Hepatic stellate cell (primary cell): ENCODE measurements around the gene NSFL1C.
A peak's percentile ranks its signal among the peaks of the same experiment; 100 is the strongest.
"Not testable (repeated sequence)": the region's sequence is repeated elsewhere in the genome, so short reads cannot be mapped to it uniquely, and the experiment has no call there.

Source experiments
- DNase-seq: peaks from one replicate; pipeline ENCODE4 v3.0.0; 2011; ENCODE audit warnings: low spot score

NSFL1C gene

GRCh38 chr20:1423625-1424106 is 43.0 kb downstream of the NSFL1C start:
- DNase-seq: no peak

- DNase-seq: no peak
Measured at GRCh38 chr20:1423206-1423605, 43.4 kb downstream of the NSFL1C start.

DNA sequence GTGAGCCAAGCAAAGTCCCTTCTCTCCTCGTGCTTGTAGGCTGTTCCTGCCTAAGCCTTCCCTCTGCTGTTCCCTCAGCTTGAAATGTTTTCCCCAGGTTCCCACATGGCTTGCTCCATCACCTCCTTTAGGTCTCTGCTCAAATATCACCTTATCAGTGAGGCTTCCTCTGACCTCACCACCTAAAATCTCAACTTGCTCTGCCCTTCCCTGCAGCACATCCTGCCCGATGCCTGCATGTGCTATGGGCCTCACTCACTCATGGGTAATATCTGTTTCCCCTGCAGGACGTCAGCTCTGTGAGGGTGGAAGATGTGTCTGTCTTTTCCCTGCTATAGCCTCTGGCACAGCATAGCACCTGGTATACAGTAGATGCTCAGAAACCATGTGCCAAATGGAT is 43.9 kb downstream of the NSFL1C start:
- DNase-seq: no peak

GRCh38 chr20:1420066-1420465 is 46.6 kb downstream of the NSFL1C start:
- DNase-seq: no peak

GRCh38 chr20:1418350-1418749 is 48.3 kb downstream of the NSFL1C start:
- DNase-seq: no peak

DNA sequence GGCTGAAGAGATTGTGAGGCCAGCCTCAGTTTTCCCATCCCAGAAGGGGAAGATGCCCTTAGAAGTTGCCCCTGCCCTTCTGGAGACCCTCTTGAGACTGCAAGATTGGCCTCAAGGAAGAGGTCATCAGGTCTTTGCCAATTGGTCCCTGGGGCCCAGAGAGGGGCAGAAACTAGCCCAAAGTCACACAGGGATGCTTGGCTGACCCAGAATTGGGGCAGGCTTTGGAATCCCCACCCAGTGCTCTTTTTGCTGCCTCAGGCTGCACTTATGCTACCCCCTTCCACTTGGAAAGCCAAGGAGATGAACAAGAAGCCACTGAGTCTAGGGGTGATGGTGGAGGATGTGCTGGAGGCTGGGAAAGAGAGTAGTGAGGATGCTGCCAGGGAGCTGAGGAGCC is 48.9 kb downstream of the NSFL1C start:
- DNase-seq: no peak

DNA sequence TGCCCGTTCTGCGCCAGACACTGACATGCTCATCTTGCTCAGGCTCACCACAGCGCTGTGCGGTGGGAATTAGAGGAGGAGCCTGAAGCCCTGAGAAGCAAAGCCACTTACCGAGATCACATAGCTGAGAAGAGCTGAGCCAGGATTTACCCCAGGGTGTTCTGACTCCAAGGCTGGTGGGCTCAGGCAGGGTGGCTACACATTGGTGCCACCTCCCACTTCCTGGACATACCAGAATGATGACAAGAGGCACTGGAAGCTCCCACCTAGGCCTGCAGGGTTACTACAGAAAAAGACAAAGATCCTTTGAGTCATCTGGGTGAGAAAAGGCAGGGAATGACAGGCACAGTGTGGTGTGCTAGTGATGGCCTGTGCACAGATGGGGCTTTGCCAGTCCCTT is 49.4 kb downstream of the NSFL1C start:
- peak; percentile 29 for DNase-seq

- peak; percentile 83 for DNase-seq
Measured at GRCh38 chr20:1415667-1416468, 50.8 kb downstream of the NSFL1C start.

- no peak for DNase-seq
Measured at GRCh38 chr20:1414982-1415381, 51.7 kb downstream of the NSFL1C start.

GRCh38 chr20:1405801-1406200 is 60.8 kb downstream of the NSFL1C start:
- DNase-seq: no peak

- DNase-seq: no peak
Measured at GRCh38 chr20:1403624-1404023, 63.0 kb downstream of the NSFL1C start.

- DNase-seq: no peak
Measured at GRCh38 chr20:1402149-1402548, 64.5 kb downstream of the NSFL1C start.

DNA sequence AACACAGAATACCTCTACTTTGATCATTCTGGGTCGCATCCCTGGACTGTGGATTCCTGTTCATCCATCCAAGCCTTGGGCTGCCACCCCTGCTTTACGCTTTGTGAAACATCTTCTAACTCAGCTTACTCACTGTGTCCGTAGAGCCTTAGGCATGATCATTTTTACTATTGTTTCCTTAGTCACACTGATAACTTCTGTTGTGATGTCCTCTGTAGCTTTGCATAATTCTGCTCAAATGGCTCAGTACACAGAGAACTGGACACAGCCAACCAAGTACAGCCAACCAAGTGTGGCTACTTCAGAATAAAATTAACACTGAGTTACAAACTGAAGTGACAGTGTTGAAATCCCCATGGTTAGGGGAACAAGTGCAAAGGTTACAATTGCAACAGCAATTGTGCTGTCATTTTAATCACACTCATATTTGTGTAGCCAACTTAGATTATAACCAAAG is 65.2 kb downstream of the NSFL1C start:
- no peak for DNase-seq

DNA sequence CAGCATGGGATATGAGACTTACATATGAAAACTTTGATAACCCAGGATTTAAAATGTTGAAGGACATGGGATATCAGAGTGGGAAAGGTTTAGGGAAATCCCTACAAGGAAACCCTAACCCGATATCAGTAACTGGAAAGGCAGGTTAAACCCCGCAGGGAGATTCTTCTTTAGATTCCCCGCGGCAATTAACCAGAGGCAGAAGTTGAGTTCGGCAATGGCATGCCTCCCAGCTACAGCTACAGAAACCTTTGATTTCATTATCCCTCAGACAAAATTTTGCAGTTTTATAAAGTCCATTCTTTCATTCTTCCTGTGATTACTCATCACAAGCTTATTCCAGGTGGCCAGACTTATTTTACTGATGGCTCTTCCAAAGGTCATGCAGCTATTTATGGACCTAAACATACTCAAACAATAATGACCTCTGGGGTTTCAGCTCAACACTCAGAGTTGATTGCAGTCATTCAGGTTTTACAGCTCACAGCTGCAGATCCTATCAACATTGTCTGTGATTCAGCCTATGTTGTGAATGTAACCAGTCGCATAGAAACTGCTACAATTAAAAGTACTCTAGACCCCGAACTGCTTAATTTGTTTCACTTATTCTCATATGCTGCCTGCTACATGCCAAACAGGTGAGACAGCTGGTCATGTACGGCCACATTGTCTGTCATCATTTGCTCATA is 66.8 kb downstream of the NSFL1C start:
- DNase-seq: not testable (repeated sequence)

DNA sequence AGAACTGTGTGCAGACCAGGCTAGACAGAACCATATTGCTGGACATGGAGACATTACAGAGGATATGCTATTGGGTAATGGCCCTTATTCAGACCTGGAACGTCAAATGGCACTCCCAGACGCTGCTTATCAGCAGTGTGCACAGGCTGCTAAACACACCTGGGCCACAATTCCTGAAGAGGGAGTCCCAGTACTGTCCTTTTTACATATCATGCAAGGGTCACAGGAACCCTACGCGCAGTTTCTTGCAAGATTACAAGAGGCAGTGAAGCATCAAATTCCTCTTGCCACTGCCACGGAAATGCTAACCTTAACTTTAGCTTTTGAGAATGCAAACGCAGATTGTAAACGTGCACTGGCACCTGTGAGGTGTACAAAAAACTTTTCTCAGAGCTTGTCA is 68.5 kb downstream of the NSFL1C start:
- DNase-seq: not testable (repeated sequence)

DNA sequence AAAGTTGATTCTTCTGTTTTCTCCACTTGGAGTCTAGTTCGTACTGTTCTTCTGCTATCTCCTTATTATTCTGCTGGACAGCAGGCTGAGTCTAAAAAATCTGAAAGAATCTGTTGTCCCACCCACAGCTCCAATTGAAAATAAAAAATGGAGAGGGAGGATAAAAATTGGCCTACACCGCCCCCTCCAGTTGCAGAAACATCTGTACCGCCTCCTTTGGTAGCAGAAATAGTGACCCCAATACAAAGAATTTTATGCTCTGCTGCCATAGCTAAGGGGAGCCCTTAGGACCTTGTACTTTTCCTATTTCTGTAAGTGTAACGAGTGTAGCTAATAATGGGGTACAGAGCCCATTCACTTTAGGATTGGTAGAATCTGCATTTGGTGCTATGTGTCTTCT is 68.9 kb downstream of the NSFL1C start:
- no peak for DNase-seq

DNA sequence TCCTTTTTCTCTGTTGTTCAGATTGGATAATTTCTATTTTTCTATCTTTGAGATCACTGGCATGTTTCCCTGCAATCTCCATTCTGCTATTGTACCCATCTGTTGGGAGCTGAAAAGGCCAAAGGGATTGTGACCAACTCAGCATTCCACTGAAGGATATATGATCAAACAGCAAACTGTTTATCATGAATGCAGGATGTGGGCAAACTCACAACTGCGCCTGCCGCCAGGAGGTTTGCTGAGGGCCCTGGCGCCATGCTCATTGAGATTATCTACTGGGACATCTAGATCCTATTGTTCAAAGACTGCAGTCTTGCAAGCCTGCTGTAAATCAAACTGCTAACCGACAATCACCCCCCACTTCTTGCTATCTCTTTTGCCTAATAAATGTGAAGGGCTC is 69.9 kb downstream of the NSFL1C start:
- DNase-seq: no peak

DNA sequence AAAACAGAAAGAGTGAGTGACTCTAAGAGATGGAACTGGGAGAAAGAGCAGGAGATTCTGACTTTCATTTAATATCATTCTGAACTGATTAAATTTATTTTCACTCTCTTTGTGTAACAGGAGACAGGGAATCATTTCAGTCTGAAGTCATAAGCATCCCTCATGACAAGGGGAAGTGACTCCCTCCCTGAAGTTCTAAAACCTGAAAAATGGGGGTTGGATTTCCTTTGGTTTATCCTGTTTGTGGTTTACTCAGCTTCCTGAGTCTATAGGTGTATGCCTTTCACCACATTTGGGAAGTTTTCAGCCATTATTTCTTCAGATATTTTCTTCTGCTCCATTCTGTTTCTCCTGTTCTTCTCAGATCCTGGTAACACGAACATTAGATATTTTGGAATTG is 70.4 kb downstream of the NSFL1C start:
- DNase-seq: no peak

DNA sequence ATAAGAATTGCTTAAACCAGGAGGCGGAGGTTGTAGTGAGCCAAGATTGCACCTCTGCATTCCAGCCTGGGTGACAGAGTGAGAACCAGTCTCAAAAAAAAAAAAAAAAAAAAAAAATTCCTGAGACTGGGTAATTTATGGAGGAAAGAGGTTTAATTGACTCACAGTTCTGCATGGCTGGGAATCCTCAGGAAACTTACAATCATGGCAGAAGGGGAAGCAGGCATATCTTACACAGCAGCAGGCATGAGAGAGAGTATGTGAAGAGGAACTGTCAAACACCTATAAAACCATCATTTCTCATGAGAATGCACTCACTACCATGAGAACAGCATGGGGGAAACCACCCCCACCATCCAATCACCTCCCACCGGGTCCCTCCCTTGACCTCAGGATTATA is 72.0 kb downstream of the NSFL1C start:
- DNase-seq: no peak

GRCh38 chr20:1393507-1393882 is 73.2 kb downstream of the NSFL1C start:
- DNase-seq: no peak

DNA sequence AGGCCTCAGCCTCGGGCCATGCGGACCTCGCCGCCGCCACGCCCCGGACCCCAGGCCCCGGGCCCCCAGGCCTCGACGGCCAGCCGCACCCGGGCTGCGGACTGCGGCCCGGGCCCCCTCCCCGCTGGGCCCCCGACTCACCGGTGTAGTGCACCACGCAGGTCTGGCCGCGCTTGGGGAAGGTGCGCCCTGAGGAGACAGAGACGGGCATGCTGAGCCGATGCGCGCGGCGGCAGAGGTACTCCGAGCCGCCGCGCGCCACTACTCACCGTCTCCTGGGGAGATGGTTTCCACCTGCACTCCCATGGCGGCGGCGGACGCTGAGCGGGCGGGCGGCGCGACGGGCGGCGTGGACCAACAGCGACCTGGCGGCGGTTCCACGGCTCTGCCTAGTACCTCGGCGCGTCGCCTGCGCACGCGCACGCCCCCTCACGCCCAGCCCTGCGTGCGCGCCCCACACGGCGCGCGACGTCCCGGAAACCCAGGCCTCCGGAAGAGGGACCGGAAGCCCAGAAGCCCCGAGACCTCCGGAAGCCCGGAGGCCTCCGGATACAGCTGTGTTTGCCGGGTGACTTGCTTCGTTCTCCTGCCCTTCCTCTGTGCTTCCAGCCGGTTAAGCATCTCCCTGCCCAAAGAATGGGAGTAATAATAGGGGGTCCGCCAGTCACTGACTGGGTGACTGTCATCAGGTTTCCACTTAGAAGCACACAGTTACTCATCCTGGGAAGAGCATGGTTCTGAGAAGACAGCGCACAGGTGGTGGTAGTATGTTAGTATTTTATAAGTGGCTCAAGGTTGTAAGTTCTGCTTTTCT is 73.7 kb downstream of the NSFL1C start, which contains the start of gene FKBP1A:
Gene FKBP1A, minus strand, starts transcription at position 362 of the 814 bp plus-strand sequence. Its CDS starts 56 bp downstream, at position 306.
- peak; percentile 93 for DNase-seq

GRCh38 chr20:1392443-1392692 is 74.3 kb downstream of the NSFL1C start:
- no peak for DNase-seq
